GM10266 (cell line): ENCODE data around the gene NYAP2.

Experiments
- DNase-seq: peaks from one replicate; pipeline ENCODE4 v3.0.0; 2012; ENCODE audit errors: extremely low spot score
- CTCF ChIP-seq: IDR thresholded peaks from 2 replicates; pipeline ENCODE4 v1.5.1; 2012; ENCODE audit warnings: mild to moderate bottlenecking, low read depth; ENCODE audit not compliant: control insufficient read depth, insufficient read depth; ENCODE audit errors: missing control alignments

Gene NYAP2

GRCh38 chr2:225379856-225380255 lies 19.7 kb upstream of the NYAP2 start:
- TF ChIP-seq CTCF, result no peak
- no peak for DNase-seq

- TF ChIP-seq CTCF, result no peak
- no peak for DNase-seq
Observed at GRCh38 chr2:225381609-225382008, 17.9 kb upstream of the NYAP2 start.

- no peak for DNase-seq
Observed at GRCh38 chr2:225398372-225398771, 1.1 kb upstream of the NYAP2 start.

GRCh38 chr2:225400060-225400511 lies 576 bp downstream of the NYAP2 start:
- TF ChIP-seq CTCF, result no peak
- DNase-seq, result peak; percentile 5

More at GRCh38 chr2:225398372-225398771, 1.1 kb upstream of the NYAP2 start:
- no peak for TF ChIP-seq CTCF

GRCh38 chr2:225400546-225401400 lies 1.3 kb downstream of the NYAP2 start:
- DNase-seq, result no peak
- TF ChIP-seq CTCF, result no peak

DNA sequence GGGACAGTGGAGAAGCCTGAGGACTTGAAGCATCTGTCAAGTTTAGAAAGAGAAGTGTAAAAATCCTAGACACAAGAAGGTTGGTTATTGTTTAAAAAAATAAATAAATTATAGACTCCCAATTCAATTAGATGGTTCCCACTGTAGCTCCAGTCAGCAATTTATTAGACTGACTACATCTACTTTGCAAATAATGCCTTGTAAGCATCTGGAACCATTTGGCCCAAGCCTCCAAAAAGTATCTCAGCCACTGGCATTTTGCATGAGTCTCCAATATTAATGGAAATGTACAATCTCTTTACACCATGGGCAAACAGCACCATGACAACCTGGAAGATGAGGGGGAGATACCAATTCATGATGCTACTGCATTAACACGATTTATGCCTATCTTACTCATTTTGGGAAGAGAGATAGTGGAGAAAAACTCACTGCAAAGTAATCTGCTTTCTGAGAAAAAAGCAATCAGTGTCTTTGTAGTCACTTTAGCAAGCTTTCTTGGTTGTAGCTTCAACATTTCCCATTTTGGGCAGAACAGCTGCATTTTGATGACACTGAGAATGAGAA lies 2.8 kb downstream of the NYAP2 start:
- no peak for DNase-seq
- no peak for TF ChIP-seq CTCF

- no peak for DNase-seq
- no peak for TF ChIP-seq CTCF
Observed at GRCh38 chr2:225411452-225411851, 11.9 kb downstream of the NYAP2 start.
